Astrocyte (in vitro differentiated cells and primary cell): Measurements from ENCODE around the gene GSX2.

Experiments
- EZH2 ChIP-seq: IDR thresholded peaks from 2 replicates; pipeline ENCODE4 v1.6.1; 2012; ENCODE audit warnings: mild to moderate bottlenecking, low read length, inconsistent platforms; ENCODE audit not compliant: insufficient read depth
- TF ChIP-seq, protein P1 (sequence below): IDR thresholded peaks from 2 replicates; pipeline ENCODE4 v1.5.1; 2011; ENCODE audit warnings: low read depth, mild to moderate bottlenecking, inconsistent platforms, low read length, moderate library complexity; ENCODE audit not compliant: insufficient read depth

DNA sequence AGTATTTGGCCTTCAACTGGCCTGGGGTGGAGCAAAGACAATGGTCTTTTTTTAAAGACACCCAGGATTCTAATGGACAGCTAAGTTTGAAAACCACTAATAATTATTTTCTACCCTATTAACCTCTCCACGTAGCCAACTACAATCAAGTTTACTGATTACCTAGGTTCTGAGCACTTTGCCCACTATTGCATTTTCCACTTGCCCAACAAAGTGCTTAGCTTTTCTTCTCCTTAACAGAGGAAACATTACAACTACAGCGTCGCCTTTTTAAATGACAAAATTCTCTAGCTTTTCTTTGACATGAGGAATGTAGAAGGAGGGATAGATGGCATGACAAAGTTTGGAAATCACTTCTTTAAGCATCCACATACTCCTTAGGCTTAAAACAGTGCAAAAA, 37.6 kb upstream of the GSX2 start:
- TF ChIP-seq, protein P1, sequence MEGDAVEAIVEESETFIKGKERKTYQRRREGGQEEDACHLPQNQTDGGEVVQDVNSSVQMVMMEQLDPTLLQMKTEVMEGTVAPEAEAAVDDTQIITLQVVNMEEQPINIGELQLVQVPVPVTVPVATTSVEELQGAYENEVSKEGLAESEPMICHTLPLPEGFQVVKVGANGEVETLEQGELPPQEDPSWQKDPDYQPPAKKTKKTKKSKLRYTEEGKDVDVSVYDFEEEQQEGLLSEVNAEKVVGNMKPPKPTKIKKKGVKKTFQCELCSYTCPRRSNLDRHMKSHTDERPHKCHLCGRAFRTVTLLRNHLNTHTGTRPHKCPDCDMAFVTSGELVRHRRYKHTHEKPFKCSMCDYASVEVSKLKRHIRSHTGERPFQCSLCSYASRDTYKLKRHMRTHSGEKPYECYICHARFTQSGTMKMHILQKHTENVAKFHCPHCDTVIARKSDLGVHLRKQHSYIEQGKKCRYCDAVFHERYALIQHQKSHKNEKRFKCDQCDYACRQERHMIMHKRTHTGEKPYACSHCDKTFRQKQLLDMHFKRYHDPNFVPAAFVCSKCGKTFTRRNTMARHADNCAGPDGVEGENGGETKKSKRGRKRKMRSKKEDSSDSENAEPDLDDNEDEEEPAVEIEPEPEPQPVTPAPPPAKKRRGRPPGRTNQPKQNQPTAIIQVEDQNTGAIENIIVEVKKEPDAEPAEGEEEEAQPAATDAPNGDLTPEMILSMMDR = no peak
- TF ChIP-seq EZH2 = no peak
